HG03457 (cell line): ENCODE results near the gene ZCWPW1.
"Not testable (repeated sequence)": the region's sequence is repeated elsewhere in the genome, so short reads cannot be mapped to it uniquely, and the experiment has no call there.

Experiments used
- ATAC-seq: cut with Tn5 transposase; IDR thresholded peaks from one replicate; pipeline ENCODE4 v1.9.1; 2021; ENCODE audit warnings: moderate number of reproducible peaks; ENCODE audit not compliant: unreplicated experiment

ZCWPW1 gene

GRCh38 chr7:100357131-100357561 lies 71.4 kb downstream of the ZCWPW1 start:
- no peak for ATAC-seq

GRCh38 chr7:100356416-100357068 lies 72.0 kb downstream of the ZCWPW1 start:
- ATAC-seq: no peak

- ATAC-seq: no peak
These were observed 74.7 kb downstream of the ZCWPW1 start for GRCh38 chr7:100353685-100354330.

GRCh38 chr7:100352984-100353684 lies 75.4 kb downstream of the ZCWPW1 start:
- no peak for ATAC-seq

- not testable (repeated sequence) for ATAC-seq
These were observed 76.2 kb downstream of the ZCWPW1 start for GRCh38 chr7:100352230-100352781.

- ATAC-seq: no peak
These were observed 76.8 kb downstream of the ZCWPW1 start for GRCh38 chr7:100351657-100352058.
